GM12891 (cell line): Measurements from ENCODE around the gene PHF21A.

Experiments
- PAX5 ChIP-seq: IDR thresholded peaks from 2 replicates; pipeline ENCODE4 v1.6.1; 2011; ENCODE audit warnings: low read length, moderate library complexity, mild to moderate bottlenecking; ENCODE audit not compliant: insufficient read depth, severe bottlenecking
- POLR2A ChIP-seq: IDR thresholded peaks from 2 replicates; pipeline ENCODE4 v1.6.1; 2011; ENCODE audit warnings: low read depth, low read length, control low read depth
- POLR2AphosphoS5 ChIP-seq: IDR thresholded peaks from 2 replicates; pipeline ENCODE4 v1.6.1; 2011; ENCODE audit warnings: low read depth, low read length, control low read depth
- POU2F2 ChIP-seq: IDR thresholded peaks from 2 replicates; pipeline ENCODE4 v1.6.1; 2011; ENCODE audit warnings: low read depth, mild to moderate bottlenecking, control low read depth, low read length, moderate library complexity
- SPI1 ChIP-seq: IDR thresholded peaks from 2 replicates; pipeline ENCODE4 v1.6.1; 2011; ENCODE audit warnings: low read depth, low read length, control low read depth
- TAF1 ChIP-seq: IDR thresholded peaks from 2 replicates; pipeline ENCODE4 v1.6.1; 2011; ENCODE audit warnings: low read depth, low read length, control low read depth

DNA sequence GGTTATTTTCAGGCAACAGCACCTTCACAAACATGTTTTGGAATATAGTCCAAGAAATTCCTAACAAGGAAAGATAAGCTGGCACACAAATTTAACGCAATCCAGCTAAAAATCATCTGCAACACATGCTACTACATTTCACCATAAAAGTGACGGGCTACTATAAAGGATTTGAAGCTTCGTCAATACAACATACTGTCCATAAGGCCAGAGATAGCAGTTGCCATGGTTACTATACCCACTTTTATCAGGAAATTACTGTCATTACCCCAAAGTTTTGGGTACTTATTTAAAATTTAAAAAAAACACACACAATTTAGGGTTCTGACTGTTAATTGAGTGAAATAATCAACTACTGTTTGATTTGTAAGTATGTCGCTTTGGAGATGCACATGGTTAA, 6.9 kb downstream of the PHF21A start:
- no peak for TF ChIP-seq POLR2A
- TF ChIP-seq TAF1: no peak
- TF ChIP-seq PAX5: no peak
- TF ChIP-seq POLR2AphosphoS5: no peak
- no peak for TF ChIP-seq SPI1
- no peak for TF ChIP-seq POU2F2
